Esophagus squamous epithelium (tissue), 4 donors: ENCODE results near the gene PCLO.

Experiments
- CTCF ChIP-seq, 6 experiments: fragments of 450-650 bp in 4 of 6; fragments of 200-600 bp in 2 of 6; sonication (generic) in 2 of 6; IDR thresholded peaks; one replicate each; pipeline ENCODE4 v1.5.1; 2016 to 2019; ENCODE audit warnings: antibody characterized with exemption in 6 of 6, mild to moderate bottlenecking in 4 of 6, moderate library complexity in 4 of 6
- POLR2A ChIP-seq, 4 donors: fragments of 450-650 bp; IDR thresholded peaks; one replicate each; pipeline ENCODE4 v1.6.1; 2017; ENCODE audit warnings: antibody characterized with exemption in 4 of 4, mild to moderate bottlenecking in 4 of 4, moderate library complexity in 3 of 4

DNA sequence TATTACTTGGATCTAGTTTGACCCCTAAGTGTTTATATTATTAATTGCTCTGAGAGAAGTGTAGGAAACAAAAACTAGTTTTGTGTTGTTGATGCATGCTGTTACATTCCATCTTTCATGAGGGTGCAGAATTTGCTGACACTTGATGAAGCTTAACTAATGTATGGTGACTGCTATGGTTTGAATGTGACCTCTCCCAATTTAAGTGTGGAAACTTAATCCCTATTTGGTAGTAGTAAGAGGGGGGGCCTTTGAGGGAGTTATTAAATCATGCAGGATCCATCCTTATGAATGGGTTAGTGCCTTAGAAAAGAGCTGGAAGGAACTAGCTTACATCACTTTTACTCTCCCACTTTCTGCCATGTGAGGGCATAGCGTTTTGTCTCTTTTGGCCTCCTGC, 142.5 kb downstream of the PCLO start:
- TF ChIP-seq POLR2A (IDR thresholded peaks at IDR 0.05) = no peak
- TF ChIP-seq CTCF (IDR thresholded peaks at IDR 0.05) = no peak
